MG63 (cell line): ENCODE data around the gene MALRD1. TPM values are rescaled to one million over a fixed set of nuclear protein-coding genes. Genes with fewer than 3 reads are reported as not detected.

ENCODE experiments used
- DNase-seq: peaks from one replicate; pipeline ENCODE4 v3.0.0-alpha.2; 2020
- H3K27me3 ChIP-seq: fragments of 250-450 bp; sonication (Bioruptor Pico); 2 replicates; pipeline ENCODE4 v1.5.1; 2020; ENCODE audit warnings: mild to moderate bottlenecking, moderate library complexity
- H3K36me3 ChIP-seq: fragments of 250-450 bp; sonication (Bioruptor Pico); 2 replicates; pipeline ENCODE4 v1.5.1; 2020; ENCODE audit warnings: mild to moderate bottlenecking, moderate library complexity
- H3K4me3 ChIP-seq: fragments of 250-450 bp; sonication (Bioruptor Pico); 2 replicates; pipeline ENCODE4 v1.5.1; 2020; ENCODE audit warnings: mild to moderate bottlenecking, moderate library complexity
- H3K9me3 ChIP-seq: fragments of 250-450 bp; sonication (Bioruptor Pico); 2 replicates; pipeline ENCODE4 v1.5.1; 2020; ENCODE audit warnings: mild to moderate bottlenecking, moderate library complexity
- total RNA-seq: library from RNA; depleted of rRNA; stranded (reverse); fragments of >200 nt; shearing (Covaris generic); gene quantifications from 2 replicates; pipeline ENCODE4 v1.2.3, GENCODE V29; 2014; ENCODE audit warnings: low replicate concordance; rRNA removed

The MALRD1 gene
- 0.26 TPM in 1 of 2 replicates, not detected in the other for total RNA-seq

DNA sequence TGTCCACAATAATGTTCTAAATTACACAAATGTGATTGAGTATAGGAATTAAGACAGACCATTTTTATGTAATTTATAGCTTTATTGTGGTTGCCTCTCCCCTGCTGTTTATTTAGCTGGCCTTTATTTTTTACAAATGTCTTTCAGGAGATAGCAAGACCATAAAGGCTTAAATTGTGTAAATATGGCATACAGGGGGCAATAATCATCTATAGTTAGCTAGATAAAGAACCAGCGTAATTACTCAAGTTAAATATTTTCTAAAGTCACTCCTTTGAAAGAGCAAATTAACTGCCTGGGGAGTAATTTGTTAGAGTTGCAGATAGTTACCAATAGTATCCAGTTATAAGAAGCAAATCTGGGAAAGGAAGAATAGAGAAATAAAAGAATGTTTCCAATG is at the start of gene MALRD1:
MALRD1 (plus strand) TSS at position 313 of the 400 bp plus-strand sequence. CDS start 138 bp downstream, outside the sequence.
- no peaks in the 10 kb centered on the region for H3K36me3 ChIP-seq

DNA sequence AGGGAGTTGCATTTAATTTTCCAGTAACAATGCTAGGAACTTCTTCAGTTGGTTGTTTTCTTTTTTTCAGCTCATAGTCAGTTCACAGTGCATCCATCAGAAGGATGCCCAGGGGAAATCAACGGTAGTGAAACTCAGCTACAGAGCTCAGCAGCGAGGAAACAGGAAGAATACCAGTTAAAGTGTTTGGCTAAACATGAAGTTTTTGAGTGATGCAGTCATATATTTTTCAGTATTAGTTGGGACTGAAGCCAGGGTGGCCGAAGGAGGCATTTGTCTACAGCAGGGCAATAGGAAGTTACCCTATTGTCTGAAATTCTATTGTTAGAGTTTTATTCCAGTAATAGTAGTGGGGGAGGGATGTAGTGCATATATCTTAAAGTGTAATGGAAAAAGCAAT is 45.3 kb upstream of the MALRD1 start:
- H3K36me3 ChIP-seq: no peaks in the 10 kb centered on the region
- no peak for DNase-seq
- H3K27me3 ChIP-seq: no peaks in the 10 kb centered on the region
- no peak overlapping the region for H3K4me3 ChIP-seq
- H3K9me3 ChIP-seq: no peaks in the 10 kb centered on the region

More for the DNA sequence above, at the start of gene MALRD1:
- DNase-seq: no peak
- H3K27me3 ChIP-seq: no peaks in the 10 kb centered on the region
- no peaks in the 10 kb centered on the region for H3K9me3 ChIP-seq
- H3K4me3 ChIP-seq: no peak within 1 kb of the TSS

DNA sequence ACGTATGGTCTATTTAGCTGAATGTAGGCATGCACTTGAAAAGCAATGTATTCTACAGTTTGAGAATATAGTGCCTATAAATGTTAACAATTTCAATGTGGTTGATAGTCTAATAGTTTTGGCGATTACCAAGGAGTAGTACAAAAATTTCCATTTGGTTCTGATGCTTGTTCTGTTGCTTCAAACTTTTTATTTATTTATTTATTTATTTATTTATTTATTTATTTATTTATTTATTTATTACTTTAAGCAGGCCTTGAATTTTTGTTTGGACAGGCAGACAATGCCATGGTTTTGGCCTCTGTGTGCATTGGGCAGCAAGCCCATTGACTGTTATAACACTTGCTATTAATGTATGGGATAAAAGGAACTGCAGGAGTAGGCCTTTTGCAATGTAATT is 36.5 kb upstream of the MALRD1 start:
- peaks cover 11% of the 10 kb centered on the region for H3K9me3 ChIP-seq
- H3K27me3 ChIP-seq: no peaks in the 10 kb centered on the region
- no peaks in the 10 kb centered on the region for H3K36me3 ChIP-seq
- no peak overlapping the region for H3K4me3 ChIP-seq
- no peak for DNase-seq

DNA sequence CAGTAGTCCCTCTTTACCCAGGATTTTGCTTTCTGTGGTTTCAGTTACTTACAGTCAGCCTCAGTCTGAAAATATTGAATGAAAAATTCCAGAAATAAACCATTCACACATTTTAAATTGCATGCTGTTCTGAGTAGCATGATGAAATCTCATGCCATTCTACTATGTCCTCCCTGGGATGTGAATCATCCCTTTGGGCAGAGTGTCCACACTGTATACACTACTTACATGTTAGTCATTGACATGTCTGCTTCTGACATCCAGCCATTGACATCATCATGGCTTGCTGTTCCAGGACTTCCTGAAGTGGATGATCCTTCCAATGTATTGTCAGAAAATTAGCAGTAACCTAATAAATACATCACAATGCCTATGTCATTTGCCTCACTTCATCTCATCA is 34.6 kb upstream of the MALRD1 start:
- peak; percentile 73 for DNase-seq
- H3K36me3 ChIP-seq: no peaks in the 10 kb centered on the region
- H3K27me3 ChIP-seq: no peaks in the 10 kb centered on the region
- H3K4me3 ChIP-seq: no peak overlapping the region
- H3K9me3 ChIP-seq: peaks cover 11% of the 10 kb centered on the region

DNA sequence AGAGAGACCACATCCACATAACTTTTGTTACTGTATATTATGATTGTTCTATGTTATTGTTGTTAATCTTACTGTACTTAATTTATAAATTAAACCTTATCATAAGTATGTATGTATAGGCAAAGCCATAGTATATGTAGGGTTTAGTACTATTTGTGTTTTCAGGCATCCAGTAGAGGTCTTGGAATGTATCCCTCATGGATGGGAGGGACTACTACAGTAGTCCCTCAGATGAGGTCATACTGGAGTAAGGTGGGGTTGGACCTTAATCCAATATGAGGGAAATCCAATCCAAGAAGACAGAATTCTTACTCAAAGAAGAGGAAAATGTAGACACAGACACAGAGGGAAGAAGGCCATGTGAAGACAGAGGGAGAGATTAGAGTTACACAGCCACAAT is 34.1 kb upstream of the MALRD1 start:
- Histone ChIP-seq H3K9me3 (peaks cover 11% of the 10 kb centered on the region), H3K27me3 (no peaks in the 10 kb centered on the region), H3K36me3 (no peaks in the 10 kb centered on the region), H3K4me3 (no peak overlapping the region)
- no peak for DNase-seq

DNA sequence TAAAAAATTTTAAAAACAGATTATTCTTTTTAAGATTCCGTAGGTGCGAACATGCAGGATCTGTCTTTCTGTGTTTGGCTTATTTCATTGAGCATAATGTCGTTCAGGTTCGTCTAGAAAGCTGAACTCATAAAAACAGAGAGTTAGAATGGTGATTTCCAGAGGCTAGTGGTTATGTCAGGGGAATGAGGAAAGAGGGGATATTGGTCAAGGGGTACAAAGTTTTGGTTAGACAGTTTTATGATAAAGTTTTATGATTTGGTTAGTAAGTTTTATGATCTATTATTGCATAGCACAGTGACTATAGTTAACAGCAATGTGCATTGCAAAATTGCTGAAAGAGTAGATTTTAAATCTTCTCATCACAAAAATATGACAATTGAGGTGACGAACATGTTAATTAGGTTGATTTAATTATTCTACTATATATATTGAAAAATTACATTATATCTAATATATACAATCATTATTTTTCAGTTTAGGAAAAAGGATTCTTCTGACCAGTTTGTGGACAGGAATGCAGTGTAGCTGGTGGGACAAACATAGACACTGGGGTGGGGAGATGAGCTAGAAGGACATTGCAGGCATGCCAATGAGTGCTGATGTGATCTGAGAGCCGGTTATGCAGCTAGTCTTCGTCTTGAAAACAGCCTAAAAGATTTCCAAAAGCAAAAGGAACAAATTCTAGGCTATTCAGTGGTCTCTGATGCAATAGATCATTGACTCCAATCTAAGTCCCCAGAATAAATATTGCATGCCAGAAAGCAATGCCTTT is 31.3 kb upstream of the MALRD1 start:
- Histone ChIP-seq H3K36me3 (no peaks in the 10 kb centered on the region), H3K27me3 (no peaks in the 10 kb centered on the region), H3K4me3 (no peak overlapping the region), H3K9me3 (peaks cover 11% of the 10 kb centered on the region)
- no peak for DNase-seq

DNA sequence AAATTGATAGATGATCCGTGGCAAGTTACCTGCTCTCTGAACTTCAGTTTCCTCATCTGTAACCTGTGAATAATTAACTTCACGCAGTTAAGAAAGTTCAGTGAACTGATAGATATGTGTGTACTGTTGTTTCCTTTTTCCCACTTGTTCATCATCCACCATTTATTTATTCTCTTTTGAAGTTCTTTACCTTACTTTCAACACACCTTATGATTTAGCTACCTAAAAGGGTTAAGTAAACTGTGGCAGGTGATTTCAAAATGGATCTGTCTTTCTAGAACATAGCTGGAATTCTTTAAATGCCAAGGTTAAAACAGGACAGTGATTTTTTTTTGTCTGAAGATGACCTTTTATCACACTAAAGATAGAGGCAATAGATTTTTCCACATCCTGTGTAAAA is 27.4 kb upstream of the MALRD1 start:
- H3K36me3 ChIP-seq: no peaks in the 10 kb centered on the region
- DNase-seq: no peak
- H3K4me3 ChIP-seq: no peak overlapping the region
- H3K27me3 ChIP-seq: no peaks in the 10 kb centered on the region
- H3K9me3 ChIP-seq: no peaks in the 10 kb centered on the region

DNA sequence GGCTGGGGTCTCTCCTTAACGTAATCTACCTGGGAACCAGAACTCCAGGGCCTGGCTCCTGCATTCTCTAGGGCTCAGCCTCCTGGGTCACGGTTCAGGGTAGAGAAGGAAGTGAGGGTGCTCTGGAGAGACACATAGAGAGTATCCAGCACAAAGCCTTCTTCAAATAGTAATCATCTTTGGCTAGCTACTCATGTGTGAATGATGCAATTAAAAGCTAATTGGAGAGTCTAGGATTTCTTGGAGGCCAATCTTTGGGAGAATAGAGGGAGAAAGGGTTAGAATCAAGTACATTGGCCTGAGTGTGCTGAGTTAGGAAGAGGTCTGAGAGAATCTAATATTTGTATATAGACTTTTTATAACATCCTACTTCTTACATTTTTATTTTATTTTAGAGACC is 24.0 kb upstream of the MALRD1 start:
- Histone ChIP-seq H3K9me3 (no peaks in the 10 kb centered on the region), H3K27me3 (no peaks in the 10 kb centered on the region), H3K36me3 (no peaks in the 10 kb centered on the region), H3K4me3 (no peak overlapping the region)
- DNase-seq: no peak

DNA sequence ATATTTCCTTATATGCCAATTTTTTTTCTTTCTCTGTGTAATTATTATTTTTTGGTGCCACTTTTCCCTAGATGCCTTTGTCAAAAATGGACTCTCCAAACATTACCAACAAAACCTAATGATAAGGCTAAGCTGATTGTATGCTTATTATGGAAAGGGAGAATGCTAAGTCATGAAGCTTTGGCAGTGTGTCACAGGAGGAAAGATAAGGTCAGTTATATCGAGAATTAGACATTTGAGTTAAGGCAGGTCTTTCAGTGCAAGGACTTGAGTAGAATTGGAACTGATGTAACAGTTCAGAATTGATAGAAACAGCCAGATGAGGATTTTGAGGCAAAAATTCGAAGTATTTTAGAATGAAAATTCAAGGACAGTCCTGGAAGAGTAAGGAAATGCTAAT is 16.8 kb upstream of the MALRD1 start:
- H3K36me3 ChIP-seq: no peaks in the 10 kb centered on the region
- no peak overlapping the region for H3K4me3 ChIP-seq
- no peaks in the 10 kb centered on the region for H3K9me3 ChIP-seq
- H3K27me3 ChIP-seq: no peaks in the 10 kb centered on the region
- DNase-seq: no peak

DNA sequence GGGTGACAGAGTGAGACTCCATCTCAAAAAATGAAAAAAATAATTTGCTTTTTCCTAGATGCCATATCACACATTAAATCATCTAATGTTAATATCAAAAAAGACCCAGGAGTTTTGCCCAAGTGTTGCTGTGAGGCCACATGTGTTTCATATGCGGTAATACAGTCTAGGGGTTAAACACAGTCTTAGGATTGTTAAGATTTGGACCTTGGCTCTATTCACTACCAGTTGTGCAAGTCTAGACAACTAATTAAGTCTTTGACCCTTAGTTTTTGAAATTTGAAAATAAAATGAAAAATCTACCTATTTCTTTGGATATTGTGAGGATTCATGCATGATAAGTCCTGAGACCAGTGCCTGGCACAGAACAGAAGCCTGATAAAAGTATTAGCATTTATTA is 14.9 kb upstream of the MALRD1 start:
- no peak for DNase-seq

DNA sequence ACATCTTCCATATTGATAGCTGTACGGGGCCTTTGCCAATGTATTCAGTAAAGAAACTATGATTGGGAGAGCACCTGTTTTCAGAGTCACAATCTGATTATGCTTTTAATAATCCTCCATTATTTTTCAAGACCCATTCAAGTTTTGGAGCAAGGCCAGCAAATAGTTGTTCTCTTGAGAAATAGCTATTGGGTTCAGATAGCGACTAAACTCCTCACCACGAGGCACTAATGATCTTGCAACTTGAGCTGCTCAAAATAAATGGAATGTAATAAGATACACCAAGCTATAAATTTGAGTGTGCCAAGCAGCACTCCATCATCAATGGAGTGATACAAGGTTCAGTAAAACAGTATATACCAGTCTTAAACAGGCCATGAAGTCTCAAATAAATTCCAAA is 7.4 kb upstream of the MALRD1 start:
- DNase-seq: no peak
- no peaks in the 10 kb centered on the region for H3K9me3 ChIP-seq
- no peaks in the 10 kb centered on the region for H3K27me3 ChIP-seq
- no peaks in the 10 kb centered on the region for H3K36me3 ChIP-seq
- H3K4me3 ChIP-seq: no peak overlapping the region

More for the DNA sequence above, 14.9 kb upstream of the MALRD1 start:
- no peaks in the 10 kb centered on the region for H3K36me3 ChIP-seq
- no peaks in the 10 kb centered on the region for H3K9me3 ChIP-seq
- H3K4me3 ChIP-seq: no peak overlapping the region
- H3K27me3 ChIP-seq: no peaks in the 10 kb centered on the region

DNA sequence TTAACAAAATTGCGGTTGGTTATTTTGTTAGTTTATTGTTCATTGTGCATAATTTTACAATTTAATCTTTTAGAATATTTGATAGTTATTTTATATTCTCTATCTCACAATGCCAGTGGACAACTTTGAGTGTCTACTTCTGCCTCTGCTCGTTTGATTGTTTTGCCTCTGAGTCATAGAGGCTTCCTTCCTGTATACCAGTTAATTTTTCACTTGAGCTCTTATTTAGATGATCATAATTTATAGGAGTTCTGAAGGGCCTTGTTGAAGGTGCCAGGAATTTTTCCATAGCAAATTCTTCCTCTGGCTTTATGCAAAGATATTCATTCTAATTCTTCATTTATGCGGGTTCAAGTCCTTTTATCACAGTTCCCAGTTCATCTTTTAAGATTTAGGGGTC is 5.2 kb upstream of the MALRD1 start:
- DNase-seq: no peak
- Histone ChIP-seq H3K4me3 (no peak overlapping the region), H3K9me3 (no peaks in the 10 kb centered on the region), H3K27me3 (no peaks in the 10 kb centered on the region), H3K36me3 (no peaks in the 10 kb centered on the region)

DNA sequence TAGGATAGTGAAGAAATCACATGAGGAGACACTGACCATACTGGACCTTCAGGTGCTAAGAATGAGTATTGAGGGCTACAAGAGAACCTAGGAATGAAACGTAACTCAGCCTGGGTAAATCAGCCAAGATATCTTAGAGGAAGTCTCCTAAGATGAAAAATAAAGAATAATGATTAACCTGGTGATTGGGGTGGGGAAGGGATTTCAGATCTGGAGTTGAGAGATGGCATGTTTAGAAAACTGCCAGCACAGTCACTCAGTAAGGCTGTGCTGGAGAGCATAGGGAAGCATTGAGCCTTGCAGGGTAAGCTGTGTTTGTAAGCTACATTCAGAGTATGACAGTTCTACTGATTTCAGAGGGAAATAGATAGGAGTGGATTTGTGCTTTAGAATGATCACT is 1.9 kb upstream of the MALRD1 start:
- no peaks in the 10 kb centered on the region for H3K27me3 ChIP-seq

DNA sequence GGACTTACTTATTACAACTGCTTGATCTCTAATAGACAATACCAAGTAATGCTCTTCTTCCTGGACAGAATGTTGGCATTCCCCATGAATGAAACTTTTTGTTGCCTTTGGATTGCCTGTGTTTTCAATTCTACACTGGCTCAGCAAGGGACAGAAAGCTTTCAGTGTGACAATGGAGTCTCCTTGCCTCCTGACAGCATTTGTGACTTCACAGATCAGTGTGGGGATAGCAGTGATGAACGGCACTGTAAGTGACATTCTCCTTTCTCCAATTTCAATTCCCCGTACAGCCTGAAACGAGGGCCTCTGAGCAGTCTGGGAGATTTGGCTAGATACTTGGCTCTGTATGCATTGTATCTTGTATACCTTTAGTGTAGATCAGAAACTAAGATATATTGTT is 290 bp downstream of the MALRD1 start:
- no peaks in the 10 kb centered on the region for H3K27me3 ChIP-seq
- no peak for DNase-seq
- no peaks in the 10 kb centered on the region for H3K36me3 ChIP-seq
- H3K9me3 ChIP-seq: no peaks in the 10 kb centered on the region
- no peak overlapping the region for H3K4me3 ChIP-seq

More for the DNA sequence above, 1.9 kb upstream of the MALRD1 start:
- no peaks in the 10 kb centered on the region for H3K9me3 ChIP-seq
- no peak overlapping the region for H3K4me3 ChIP-seq
- DNase-seq: no peak
- no peaks in the 10 kb centered on the region for H3K36me3 ChIP-seq

DNA sequence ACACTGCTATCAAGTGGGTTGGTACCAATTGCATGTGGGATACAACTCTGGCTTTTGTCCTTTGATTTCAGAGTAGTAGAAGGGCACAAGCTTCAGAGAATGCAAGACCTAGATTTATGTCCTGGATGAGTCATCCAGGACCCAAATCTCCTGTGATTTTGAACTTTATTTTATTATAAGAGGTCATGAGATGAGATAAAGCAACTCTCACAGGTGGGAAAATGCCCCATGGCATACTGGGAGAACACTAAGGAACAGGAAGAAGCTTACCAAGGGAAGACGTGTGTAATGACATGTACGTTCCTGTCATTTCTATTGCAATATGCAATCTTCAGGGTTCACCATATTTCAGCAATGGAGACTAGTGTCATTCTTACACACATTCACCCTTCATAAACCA is 966 bp downstream of the MALRD1 start:
- Histone ChIP-seq H3K36me3 (no peaks in the 10 kb centered on the region), H3K27me3 (no peaks in the 10 kb centered on the region), H3K4me3 (no peak overlapping the region), H3K9me3 (no peaks in the 10 kb centered on the region)
- no peak for DNase-seq

DNA sequence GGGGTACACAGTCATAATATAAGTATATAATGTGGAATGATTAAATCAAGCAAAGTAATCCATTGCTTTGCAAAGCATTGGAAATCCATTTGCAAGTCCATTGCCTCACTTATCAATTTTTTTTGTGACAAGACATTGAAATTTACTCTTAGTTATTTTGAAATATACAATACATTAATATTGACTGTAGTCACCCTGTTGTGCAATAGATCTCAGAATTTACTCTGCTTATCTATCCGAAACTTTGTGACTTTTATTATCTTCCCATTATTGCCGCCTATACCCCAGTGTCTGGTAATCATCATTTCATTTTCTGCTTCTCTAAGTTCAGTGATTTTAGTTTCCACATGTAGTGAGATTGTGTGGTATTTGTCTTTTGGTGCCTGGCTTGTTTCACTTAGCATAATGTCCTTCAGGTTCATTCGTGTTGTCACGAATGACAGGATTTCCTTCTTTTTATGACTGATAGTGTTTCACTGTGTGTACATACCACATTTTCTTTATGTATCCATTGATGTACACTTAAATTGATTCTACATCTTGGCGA is 5.8 kb downstream of the MALRD1 start:
- Histone ChIP-seq H3K9me3 (no peaks in the 10 kb centered on the region), H3K4me3 (no peak overlapping the region), H3K36me3 (no peaks in the 10 kb centered on the region), H3K27me3 (no peaks in the 10 kb centered on the region)
- no peak for DNase-seq

DNA sequence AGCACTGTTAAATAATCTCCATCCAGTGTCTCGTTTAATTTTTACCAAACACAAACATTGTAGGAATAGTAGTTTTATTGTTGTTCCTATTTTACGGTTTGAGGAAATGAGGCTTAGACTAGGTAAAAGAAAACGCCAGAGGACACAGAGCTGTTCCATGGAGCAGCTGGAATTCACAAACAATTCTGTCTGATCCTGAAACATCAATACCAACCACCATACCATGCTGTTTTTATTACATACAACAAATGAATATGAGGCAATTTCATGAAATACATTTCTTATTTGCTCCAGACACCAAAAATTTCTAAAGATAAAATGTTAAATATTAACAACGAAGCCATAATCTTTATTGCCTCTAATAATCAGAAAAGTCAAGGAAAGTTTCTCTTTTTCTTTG is 9.4 kb downstream of the MALRD1 start:
- Histone ChIP-seq H3K36me3 (no peaks in the 10 kb centered on the region), H3K9me3 (no peaks in the 10 kb centered on the region), H3K4me3 (no peak overlapping the region), H3K27me3 (no peaks in the 10 kb centered on the region)
- no peak for DNase-seq

DNA sequence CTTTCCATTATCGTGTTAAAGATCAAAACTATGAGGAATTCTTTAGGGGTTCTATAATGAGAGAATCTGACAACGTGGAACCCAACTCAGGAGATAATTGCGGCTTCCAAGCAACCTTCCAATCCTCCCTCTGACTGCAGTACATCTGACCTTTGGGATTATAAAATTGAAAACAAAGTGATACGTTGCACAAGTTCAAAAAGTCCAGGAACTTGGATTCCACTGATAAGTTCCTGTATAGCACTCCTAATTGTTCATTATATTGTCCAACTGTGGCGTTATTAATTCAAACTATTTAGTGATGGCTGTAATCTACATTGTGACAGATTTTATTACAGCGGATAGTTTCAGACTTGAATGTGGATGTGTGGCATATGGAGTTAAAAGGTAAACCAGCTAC is 15.4 kb downstream of the MALRD1 start:
- Histone ChIP-seq H3K9me3 (no peaks in the 10 kb centered on the region), H3K27me3 (no peaks in the 10 kb centered on the region), H3K4me3 (no peak overlapping the region), H3K36me3 (no peaks in the 10 kb centered on the region)
- DNase-seq: no peak
